B cell (primary cell): ENCODE measurements around the gene ICA1. TPM values are rescaled to one million over a fixed set of nuclear protein-coding genes. Genes with fewer than 3 reads are reported as not detected.

Experiments
- ATAC-seq: fragments of 200-7000 bp; cut with Tn5 transposase; one replicate; pipeline ENCODE4 v1.10.0; 2021; ENCODE audit warnings: low read depth, mild to moderate bottlenecking, moderate number of reproducible peaks, moderate library complexity
- CTCF ChIA-PET: fragments of 350-600 bp; sonication (Branson Sonifier 250); formaldehyde crosslinking; loops from one replicate; lab custom pipeline; 2021; ENCODE audit warnings: antibody characterized with exemption, inconsistent platforms; lab: Charles Lee
- POLR2A ChIA-PET: fragments of 350-600 bp; sonication (Branson Sonifier 250); formaldehyde crosslinking; loops from one replicate; lab custom pipeline; 2021; ENCODE audit warnings: antibody characterized with exemption; lab: Charles Lee
- DNase-seq: peaks from one replicate; pipeline ENCODE4 v3.0.0; 2013
- H2AFZ ChIP-seq: 2 replicates; pipeline ENCODE4 v1.6.1; 2012; ENCODE audit warnings: mild to moderate bottlenecking, low read depth, low read length; ENCODE audit not compliant: insufficient read depth, poor library complexity, severe bottlenecking
- H3K27ac ChIP-seq, 2 donors: 1 replicate in 1 of 2; 2 replicates in 1 of 2; pipeline ENCODE4 v1.5.1; 2012 to 2013; ENCODE audit warnings: low read length in 2 of 2, mild to moderate bottlenecking in 2 of 2, moderate library complexity in 1 of 2
- H3K27me3 ChIP-seq, 4 experiments: fragments of 200-600 bp in 1 of 4; sonication (generic) in 1 of 4; replicated peaks in 1 of 4; 1 replicate in 2 of 4; 2 replicates in 2 of 4; pipeline versions ENCODE4 v1.6.1 to v1.7.0; 2013 to 2016; ENCODE audit warnings: low read length in 3 of 4, mild to moderate bottlenecking in 2 of 4, mixed read lengths in 1 of 4, moderate library complexity in 1 of 4; ENCODE audit not compliant: insufficient read depth in 4 of 4, control insufficient read depth in 3 of 4; ENCODE audit errors: control extremely low read depth in 1 of 4
- H3K36me3 ChIP-seq, 2 experiments: replicated peaks in 1 of 2; 1 replicate in 1 of 2; 2 replicates in 1 of 2; pipeline versions ENCODE4 v1.6.1 to v1.7.1; 2013; ENCODE audit warnings: low read length in 1 of 2; ENCODE audit not compliant: insufficient read depth in 2 of 2, control insufficient read depth in 1 of 2; ENCODE audit errors: control extremely low read depth in 1 of 2, extremely low read depth in 1 of 2
- H3K4me1 ChIP-seq, 2 donors: fragments of 200-600 bp in 1 of 2; sonication (generic) in 1 of 2; 1 replicate in 1 of 2; 2 replicates in 1 of 2; pipeline versions ENCODE4 v1.5.1 to v1.6.1; 2013 to 2017; ENCODE audit warnings: low read length in 2 of 2; ENCODE audit not compliant: control insufficient read depth in 2 of 2, insufficient read depth in 2 of 2
- H3K4me2 ChIP-seq: replicated peaks from 2 replicates; pipeline ENCODE3; 2012; ENCODE audit warnings: mild to moderate bottlenecking, low read depth, low read length; ENCODE audit not compliant: poor library complexity, severe bottlenecking
- H3K4me3 ChIP-seq, 5 experiments: fragments of 200-600 bp in 1 of 5; sonication (generic) in 1 of 5; 1 replicate in 3 of 5; 2 replicates in 2 of 5; pipeline versions ENCODE4 v1.5.1 to v1.7.0; 2011 to 2016; ENCODE audit warnings: low read length in 4 of 5, mild to moderate bottlenecking in 4 of 5, low read depth in 2 of 5, control low read depth in 1 of 5, moderate library complexity in 1 of 5; ENCODE audit not compliant: insufficient read depth in 1 of 5; ENCODE audit errors: control extremely low read depth in 1 of 5, extremely low read depth in 1 of 5
- H3K79me2 ChIP-seq: fragments of 200-600 bp; sonication (generic); one replicate; pipeline ENCODE4 v1.6.0; 2016; ENCODE audit warnings: low read length; ENCODE audit not compliant: control insufficient read depth, insufficient read depth
- H3K9ac ChIP-seq: fragments of 200-600 bp; sonication (generic); 2 replicates; pipeline ENCODE4 v1.6.1; 2017; ENCODE audit warnings: mild to moderate bottlenecking, low read length, moderate library complexity
- H3K9me3 ChIP-seq, 3 donors: one replicate each; pipeline versions ENCODE4 v1.6.1 to v1.7.1; 2013; ENCODE audit warnings: low read length in 2 of 3; ENCODE audit not compliant: control insufficient read depth in 2 of 3, insufficient read depth in 1 of 3; ENCODE audit errors: control extremely low read depth in 1 of 3
- H4K20me1 ChIP-seq: 2 replicates; pipeline ENCODE4 v1.6.0; 2012; ENCODE audit warnings: mild to moderate bottlenecking, low read length; ENCODE audit not compliant: insufficient read depth, control insufficient read depth, poor library complexity, severe bottlenecking
- H3K27ac Mint-ChIP-seq: one replicate; pipeline ENCODE4 v1.8.0; 2021; ENCODE audit warnings: mixed read lengths
- H3K27me3 Mint-ChIP-seq: one replicate; pipeline ENCODE4 v1.8.0; 2021; ENCODE audit warnings: mixed read lengths
- H3K4me1 Mint-ChIP-seq: one replicate; pipeline ENCODE4 v1.8.0; 2021; ENCODE audit warnings: mixed read lengths
- H3K4me3 Mint-ChIP-seq: one replicate; pipeline ENCODE4 v1.8.0; 2021; ENCODE audit warnings: mixed read lengths
- H3K9me3 Mint-ChIP-seq: one replicate; pipeline ENCODE4 v1.8.0; 2022; ENCODE audit warnings: mixed read lengths; ENCODE audit not compliant: insufficient read depth
- CTCF ChIP-seq: fragments of 200-600 bp; IDR thresholded peaks from one replicate; pipeline ENCODE4 v1.8.0; 2022; ENCODE audit warnings: antibody characterized with exemption, mild to moderate bottlenecking
- EZH2 ChIP-seq: IDR thresholded peaks from 2 replicates; pipeline ENCODE4 v1.6.1; 2012; ENCODE audit warnings: borderline replicate concordance, low read depth, mild to moderate bottlenecking, moderate library complexity, low read length; ENCODE audit not compliant: insufficient read depth, poor library complexity, severe bottlenecking
- WGBS: methylation state at CpG from one replicate; pipeline ENCODE4 v1.1.5; 2013; ENCODE audit warnings: missing lambda C conversion rate; ENCODE audit not compliant: insufficient coverage; 5-methylcytosine and 5-hydroxymethylcytosine counted together
- intact Hi-C: fragments of 100-400 bp; cut with micrococcal nuclease; formaldehyde crosslinking; loops from one replicate; pipeline ENCODE4 v1.10.0; 2022
- polyA plus RNA-seq: library from polyadenylated mRNA; depleted of rRNA; stranded (reverse); fragments of >200 nt; gene quantifications from 2 replicates; pipeline ENCODE4 v1.2.3, GENCODE V29; 2012
- total RNA-seq, 2 donors: library from RNA; stranded (reverse); fragments of 120-200 nt in 1 of 2; gene quantifications; 1 replicate in 1 of 2; 2 replicates in 1 of 2; pipeline versions ENCODE4 v1.2.3 to v1.2.4, GENCODE V29; 2013 to 2022

ICA1 gene
- total and polyA plus RNA-seq, 2 donors (not counting 1 experiment from before 2014, with no cell fraction given) = 0.03 TPM; not detected in 1

DNA sequence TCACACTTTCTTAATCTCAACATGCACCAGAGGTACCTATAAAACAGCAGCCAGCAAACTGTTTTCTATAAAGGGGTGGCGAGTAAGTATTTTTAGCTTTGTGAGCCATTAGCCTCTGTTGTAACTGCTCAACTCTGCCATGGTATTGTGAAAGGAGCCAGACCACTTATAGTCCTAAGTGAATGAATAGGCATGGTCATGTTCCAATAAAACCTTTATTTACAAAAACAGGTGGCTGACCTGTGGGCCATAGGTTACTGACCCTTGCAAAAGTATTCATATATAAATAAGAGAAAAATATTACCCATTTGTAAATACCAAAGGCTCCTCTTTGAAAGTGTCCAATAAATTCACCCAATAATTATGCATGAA is 50.3 kb downstream of the ICA1 start:
- H3K27me3 Mint-ChIP-seq = no peaks in the 10 kb centered on the region
- Histone ChIP-seq H3K4me3 (no peak overlapping the region), H4K20me1 (no peaks in the 10 kb centered on the region), H3K9ac (no peak overlapping the region), H3K36me3 (no peaks in the 10 kb centered on the region), H3K9me3 (no peaks in the 10 kb centered on the region), H3K27ac (no peak overlapping the region), H3K4me2 (no peak overlapping the region), H3K27me3 (no peaks in the 10 kb centered on the region), H3K79me2 (no peaks in the 10 kb centered on the region), H3K4me1 (no peaks in the 10 kb centered on the region), H2AFZ (no peak overlapping the region)
- WGBS = no CpG with 5 or more reads among the region's 1 CpG
- DNase-seq = no peak
- ATAC-seq = no peak
- no peaks in the 10 kb centered on the region for H3K4me1 Mint-ChIP-seq
- POLR2A ChIA-PET = no interaction called here
- no peaks in the 10 kb centered on the region for H3K9me3 Mint-ChIP-seq
- TF ChIP-seq CTCF (no peak), EZH2 (no peak)
- intact Hi-C loops = no loop called here
- H3K4me3 Mint-ChIP-seq = no peak overlapping the region
- CTCF ChIA-PET = interaction anchor here (1.5 kb wide), 1 partner anchor 617 kb away, joined by 3 read pairs; no protein-coding TSS in a partner anchor
- no peak overlapping the region for H3K27ac Mint-ChIP-seq

DNA sequence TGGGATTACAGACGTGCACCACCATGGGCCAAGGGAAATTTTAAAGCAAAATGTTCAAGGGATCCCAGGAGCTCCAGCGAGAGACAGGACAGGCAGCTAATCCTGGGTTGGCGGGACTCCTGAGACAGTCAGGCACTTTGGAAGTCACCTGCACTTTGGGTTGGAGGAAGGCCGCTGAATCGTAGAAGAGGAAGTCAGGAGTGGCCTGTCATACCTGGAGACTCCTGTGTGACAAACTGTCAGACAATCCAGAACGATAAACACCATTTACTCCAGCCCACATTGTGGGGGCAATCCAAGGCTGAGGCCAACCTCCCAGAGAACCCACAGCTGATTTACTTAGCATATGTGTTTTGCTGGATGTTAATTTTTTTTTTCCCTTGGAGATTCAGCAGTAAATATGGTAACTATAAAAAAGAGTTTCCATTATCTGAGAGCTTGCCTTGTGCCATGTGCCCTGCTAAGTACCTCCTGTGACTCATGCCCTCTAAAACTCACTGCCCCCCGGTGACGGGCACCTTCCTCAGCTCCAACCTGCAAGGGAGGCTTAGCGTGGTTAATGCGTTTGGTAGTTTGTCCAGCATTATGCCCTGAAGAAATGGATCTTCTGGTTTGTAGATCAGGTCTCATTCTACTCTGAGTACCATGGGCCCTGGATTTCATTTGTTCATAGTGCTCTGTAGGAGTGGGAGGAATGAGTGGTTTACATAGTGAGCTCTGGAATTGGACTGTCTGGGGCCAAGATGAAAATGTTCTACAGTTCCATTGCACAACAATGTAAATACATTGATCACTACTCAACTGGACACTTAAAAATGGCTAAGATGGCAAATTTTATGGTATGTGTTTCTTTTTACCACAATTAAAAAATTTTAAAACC is 50.9 kb downstream of the ICA1 start:
- 75% methylated on average over 8 of the region's 10 CpGs for WGBS
- intact Hi-C loops = no loop called here
- no peaks in the 10 kb centered on the region for H3K36me3 ChIP-seq
- POLR2A ChIA-PET = no interaction called here
- no peak overlapping the region for H3K4me3 ChIP-seq
- Mint-ChIP-seq H3K27ac (no peak overlapping the region), H3K4me1 (no peaks in the 10 kb centered on the region), H3K9me3 (no peaks in the 10 kb centered on the region), H3K27me3 (no peaks in the 10 kb centered on the region), H3K4me3 (no peak overlapping the region)
- H2AFZ ChIP-seq = no peak overlapping the region
- TF ChIP-seq EZH2 (no peak), CTCF (no peak)
- ATAC-seq = no peak
- H3K27me3 ChIP-seq = no peaks in the 10 kb centered on the region
- no peaks in the 10 kb centered on the region for H4K20me1 ChIP-seq
- H3K4me2 ChIP-seq = no peak overlapping the region
- no peak for DNase-seq
- CTCF ChIA-PET = interaction anchor here (1.2 to 1.5 kb wide), 2 partner anchors 8 to 616 kb away, joined by 3 read pairs; no protein-coding TSS in a partner anchor
- no peaks in the 10 kb centered on the region for H3K4me1 ChIP-seq
- H3K79me2 ChIP-seq = no peaks in the 10 kb centered on the region
- no peak overlapping the region for H3K9ac ChIP-seq
- H3K27ac ChIP-seq = no peak overlapping the region
- no peaks in the 10 kb centered on the region for H3K9me3 ChIP-seq
